NCI-H187 treated with DMSO at 0.1 percent for 48 hours (cell line): Measurements from ENCODE around the gene OCEL1.
"Not testable (repeated sequence)": the region's sequence is repeated elsewhere in the genome, so short reads cannot be mapped to it uniquely, and the experiment has no call there.

Source experiments
- DNase-seq: peaks from one replicate; lab custom pipeline; 2025; lab: John Stamatoyannopoulos, UW

The OCEL1 gene, protein sequence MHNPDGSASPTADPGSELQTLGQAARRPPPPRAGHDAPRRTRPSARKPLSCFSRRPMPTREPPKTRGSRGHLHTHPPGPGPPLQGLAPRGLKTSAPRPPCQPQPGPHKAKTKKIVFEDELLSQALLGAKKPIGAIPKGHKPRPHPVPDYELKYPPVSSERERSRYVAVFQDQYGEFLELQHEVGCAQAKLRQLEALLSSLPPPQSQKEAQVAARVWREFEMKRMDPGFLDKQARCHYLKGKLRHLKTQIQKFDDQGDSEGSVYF

GRCh38 chr19:17226002-17226933 lies at the start of gene OCEL1:
Gene OCEL1 (plus strand): TSS chr19:17226226. CDS start chr19:17226248, 22 bp downstream.
- peak; percentile 52 for DNase-seq

DNA sequence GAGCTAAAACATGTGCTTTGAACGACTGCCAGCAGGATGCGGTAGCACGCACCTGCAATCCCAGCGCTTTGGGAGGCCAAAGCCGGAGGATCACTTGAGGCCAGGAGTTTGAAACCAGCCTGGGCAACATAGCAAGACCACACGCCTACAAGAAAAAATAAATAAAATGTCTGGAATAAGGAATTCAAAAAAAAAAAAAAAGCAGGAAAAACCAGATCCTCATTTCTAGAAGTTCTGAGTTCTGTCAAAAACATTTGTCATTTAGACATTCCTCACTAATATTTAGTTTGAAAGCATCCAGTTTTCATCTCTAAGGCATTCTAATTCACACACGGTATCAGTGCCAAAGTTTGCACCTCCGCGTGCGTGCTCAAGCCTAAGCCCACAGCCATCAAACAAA lies 47.7 kb upstream of the OCEL1 start:
- no peak for DNase-seq

DNA sequence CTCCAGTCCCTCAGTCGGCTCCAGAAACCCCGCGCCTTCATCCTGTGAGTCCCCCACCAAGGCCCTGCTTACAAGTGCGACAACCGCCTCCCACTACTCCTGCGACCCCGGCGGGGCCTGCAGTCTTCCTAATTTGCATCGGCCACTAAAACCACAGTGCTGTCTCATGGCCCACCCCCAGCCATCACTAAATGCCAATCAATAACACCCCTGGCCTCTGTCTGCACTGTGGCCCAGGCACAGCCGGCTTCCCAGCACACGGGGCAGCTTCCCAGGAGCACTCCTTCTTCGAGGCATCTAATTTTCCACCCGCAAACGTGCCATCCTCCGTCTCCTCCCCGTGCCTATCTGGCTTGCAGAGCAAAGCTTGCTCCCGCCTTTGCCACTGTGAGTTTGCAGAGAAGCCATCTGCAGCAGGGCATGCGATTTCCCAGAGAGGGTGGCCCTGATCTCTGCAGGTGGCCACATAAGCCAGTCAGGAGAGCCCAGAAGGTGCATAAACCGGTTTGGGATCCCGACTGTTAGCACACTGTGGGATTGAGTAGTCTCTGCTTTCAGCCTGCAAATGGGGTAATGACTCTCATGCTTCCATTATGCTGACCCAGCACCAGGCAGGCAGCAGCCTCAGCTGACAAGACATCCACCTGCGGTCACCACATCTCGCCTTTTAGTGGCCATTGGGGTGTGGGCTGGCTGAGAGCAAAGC lies 44.9 kb upstream of the OCEL1 start:
- DNase-seq: no peak

- DNase-seq: no peak
Observed at GRCh38 chr19:17183271-17183761, 42.7 kb upstream of the OCEL1 start.

GRCh38 chr19:17183858-17184321 lies 42.1 kb upstream of the OCEL1 start:
- DNase-seq: no peak

DNA sequence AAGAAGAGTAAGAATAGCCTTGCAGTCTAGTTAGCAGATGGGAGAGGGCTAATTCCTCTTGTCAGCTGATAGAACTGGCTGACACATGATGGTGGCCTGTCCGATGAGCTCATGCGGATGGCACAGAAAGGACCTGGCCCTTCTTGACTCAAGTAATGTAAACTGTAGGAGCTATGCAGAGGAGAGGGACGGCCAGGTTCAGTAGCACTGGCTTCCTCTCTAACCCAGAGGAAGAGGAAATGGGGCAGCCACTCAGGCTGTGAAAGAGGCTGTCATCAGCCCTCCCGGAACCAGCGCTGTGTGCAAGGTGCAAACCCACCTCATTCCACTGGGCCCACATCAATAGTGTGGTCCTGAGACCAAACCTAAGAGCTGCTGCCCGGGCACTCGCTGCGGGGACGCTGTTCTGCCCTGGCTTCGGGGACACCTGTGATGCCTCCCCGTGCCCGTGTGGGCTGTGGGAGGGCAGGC lies 41.6 kb upstream of the OCEL1 start:
- DNase-seq: no peak

DNA sequence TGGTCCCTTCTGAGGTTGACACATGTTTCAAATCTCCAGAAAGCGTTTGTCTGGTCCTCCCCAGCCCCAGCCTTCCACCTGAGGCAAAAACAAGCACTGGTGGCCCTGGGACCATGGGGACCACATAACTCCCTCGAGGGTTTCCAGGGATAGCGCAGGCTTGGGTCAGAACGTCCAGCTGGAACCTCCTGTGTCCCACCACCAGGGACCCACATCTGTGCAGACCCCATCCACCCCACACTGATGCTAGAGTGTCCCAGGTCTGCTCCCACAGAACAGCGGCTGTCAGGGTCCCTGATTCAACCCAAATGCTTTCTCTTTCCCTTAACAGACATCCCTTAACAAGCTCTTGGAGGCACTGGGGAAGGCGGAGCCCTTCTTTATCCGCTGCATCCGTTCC lies 40.4 kb upstream of the OCEL1 start:
- DNase-seq: no peak

DNA sequence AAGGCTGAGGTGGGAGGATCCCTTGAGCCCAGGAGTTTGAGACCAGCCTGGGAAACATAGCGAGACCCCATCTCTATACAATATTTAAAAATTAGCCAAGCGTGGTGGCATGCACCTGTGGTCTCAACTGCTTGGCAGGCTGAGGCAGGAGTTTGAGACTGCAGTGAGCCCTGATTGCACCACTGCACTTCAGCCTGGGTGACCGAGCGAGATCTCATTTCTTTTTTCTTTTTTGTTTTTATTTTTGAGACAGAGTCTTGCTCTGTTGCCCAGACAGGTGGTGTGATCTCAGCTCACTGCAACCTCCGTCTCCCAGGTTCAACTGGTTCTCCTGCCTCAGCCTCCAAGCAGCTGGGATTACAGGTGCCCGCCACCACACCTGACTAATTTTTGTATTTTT lies 34.3 kb upstream of the OCEL1 start:
- not testable (repeated sequence) for DNase-seq

GRCh38 chr19:17192751-17193150 lies 33.3 kb upstream of the OCEL1 start:
- no peak for DNase-seq

GRCh38 chr19:17194608-17195007 lies 31.4 kb upstream of the OCEL1 start:
- DNase-seq: no peak

DNA sequence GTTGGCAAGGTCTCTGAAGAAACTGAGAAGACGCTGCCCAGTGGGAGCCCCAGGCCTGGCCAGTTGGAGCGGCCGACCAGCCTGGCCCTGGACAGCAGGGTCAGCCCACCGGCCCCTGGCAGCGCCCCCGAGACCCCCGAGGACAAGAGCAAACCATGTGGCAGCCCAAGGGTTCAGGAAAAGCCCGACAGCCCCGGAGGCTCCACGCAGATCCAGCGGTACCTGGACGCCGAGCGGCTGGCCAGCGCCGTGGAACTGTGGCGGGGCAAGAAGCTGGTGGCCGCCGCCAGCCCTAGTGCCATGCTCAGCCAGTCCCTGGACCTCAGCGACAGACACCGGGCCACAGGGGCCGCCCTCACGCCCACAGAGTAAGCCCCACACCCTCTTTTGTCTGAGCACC lies 30.9 kb upstream of the OCEL1 start:
- no peak for DNase-seq

- DNase-seq: no peak
Observed at GRCh38 chr19:17196610-17197009, 29.4 kb upstream of the OCEL1 start.

- no peak for DNase-seq
Observed at GRCh38 chr19:17197666-17198065, 28.4 kb upstream of the OCEL1 start.

GRCh38 chr19:17200408-17201079 lies 25.5 kb upstream of the OCEL1 start:
- no peak for DNase-seq

DNA sequence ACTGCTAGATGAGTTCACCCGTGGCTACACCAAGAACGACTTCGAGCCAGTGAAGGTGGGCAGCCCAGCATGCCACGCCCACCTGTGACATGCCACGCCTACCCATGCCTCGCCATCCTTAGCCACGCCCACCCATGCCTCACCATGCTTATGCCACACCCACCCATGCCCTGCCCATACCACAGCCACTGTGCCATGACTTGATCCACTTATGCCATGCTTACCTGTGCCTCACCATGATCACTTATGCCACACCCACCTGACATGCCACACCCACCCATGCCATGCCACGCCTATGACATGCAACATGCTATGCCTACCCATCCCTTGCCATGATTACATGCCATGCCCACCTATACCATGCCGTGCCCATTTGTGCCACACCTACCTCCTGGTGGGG lies 23.8 kb upstream of the OCEL1 start:
- DNase-seq: no peak

DNA sequence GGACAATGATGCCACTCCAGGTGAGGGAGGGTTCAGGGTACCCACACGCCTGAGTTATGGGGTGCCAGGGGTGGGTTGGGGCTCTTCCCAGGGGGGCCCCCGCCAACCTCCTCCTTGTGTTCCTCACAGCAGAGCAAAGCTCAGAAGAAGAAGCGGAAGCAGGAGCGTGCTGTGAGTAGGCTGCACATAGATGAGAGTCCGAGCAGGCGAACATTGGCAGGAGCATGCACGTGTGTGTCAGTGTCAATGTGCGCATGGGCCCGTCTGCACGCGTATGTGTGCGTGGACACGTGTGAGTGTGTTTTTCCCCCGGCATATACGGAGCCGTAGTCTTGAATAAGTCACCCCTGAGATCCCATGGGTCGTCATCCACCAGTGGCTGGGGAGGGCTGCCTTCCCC lies 23.3 kb upstream of the OCEL1 start:
- DNase-seq: no peak

DNA sequence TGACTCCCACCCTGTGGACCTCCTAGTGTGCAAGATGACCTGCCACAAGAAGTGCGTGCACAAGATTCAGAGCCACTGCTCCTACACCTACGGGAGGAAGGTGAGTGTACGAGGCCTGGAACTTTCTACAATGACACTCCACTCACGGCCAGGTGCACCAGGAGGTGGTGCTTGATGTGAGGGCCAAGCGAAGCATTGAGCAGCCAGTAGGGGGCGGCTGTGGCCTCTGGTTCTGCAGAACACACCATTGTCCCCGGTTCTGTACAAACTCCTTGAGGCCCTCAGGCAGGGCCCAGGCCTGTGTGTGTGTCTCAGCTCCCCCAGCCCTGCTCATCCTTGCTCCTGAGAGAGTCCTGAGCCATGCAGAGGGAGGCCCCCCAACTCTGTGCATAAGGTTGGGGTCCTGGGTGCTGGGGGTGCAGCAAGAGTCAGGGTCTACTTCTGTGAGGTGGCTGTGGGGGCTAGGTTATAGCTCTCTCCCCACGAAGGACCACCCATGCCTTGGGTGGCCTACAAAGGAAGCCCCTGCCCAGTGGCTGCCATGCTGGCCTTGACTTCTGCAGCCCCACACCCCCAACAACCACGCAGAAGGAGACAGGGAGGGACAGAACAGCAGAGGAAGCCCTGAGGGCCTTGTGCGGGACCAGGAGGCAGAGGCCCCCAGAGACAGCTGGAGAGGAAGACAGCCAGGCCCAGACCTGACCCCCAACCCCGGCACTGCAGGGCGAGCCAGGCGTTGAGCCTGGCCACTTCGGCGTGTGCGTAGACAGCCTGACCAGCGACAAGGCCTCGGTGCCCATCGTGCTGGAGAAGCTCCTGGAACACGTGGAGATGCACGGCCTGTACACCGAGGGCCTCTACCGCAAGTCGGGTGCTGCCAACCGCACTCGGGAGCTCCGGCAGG lies 20.5 kb upstream of the OCEL1 start:
- DNase-seq: no peak

GRCh38 chr19:17206736-17207581 lies 19.1 kb upstream of the OCEL1 start:
- no peak for DNase-seq

DNA sequence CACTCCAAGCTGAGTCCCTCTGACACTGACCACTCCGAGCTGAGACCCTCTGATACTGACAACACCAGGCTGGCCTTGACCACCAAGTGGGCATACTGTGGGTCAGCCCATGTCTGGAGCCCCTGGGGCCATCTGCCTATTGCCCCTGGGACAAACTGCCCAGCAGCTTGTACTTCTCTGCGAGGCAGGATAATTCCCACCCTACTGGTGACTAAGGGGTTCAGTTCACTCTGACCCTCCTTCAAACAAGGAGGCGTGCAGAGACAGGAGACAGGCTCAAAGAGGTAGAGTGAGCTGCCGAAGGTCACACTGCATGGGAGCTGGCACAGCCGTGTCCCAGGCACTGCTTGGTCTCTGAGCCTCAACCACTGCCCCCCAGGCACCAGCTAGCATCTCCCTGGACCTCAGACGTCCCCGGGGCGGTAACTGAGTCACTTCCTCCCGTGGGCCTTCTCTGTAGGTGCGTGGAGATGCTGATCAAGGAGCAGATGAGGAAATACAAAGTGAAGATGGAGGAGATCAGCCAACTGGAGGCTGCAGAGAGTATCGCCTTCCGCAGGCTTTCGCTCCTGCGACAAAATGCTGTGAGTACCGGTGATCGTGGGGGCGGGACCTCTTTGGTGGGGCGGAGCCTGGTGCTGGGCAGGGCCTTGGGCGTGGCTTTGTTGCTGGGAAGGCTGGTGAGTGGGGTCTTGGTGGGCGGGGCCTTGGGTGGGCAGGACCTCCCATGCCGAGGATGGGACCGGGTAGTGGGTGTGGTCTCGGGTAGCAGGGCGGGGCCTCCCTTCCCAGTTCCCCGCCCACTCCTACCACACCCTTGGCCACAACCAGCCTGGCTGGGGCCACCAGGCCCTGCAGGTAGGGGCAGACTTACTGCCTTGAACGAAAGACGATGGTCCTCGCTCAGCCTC lies 16.6 kb upstream of the OCEL1 start:
- no peak for DNase-seq
